Subcutaneous adipose tissue (tissue), 4 donors: ENCODE results near the gene NPIPA8. TPM values are rescaled to one million over a fixed set of nuclear protein-coding genes. Genes with fewer than 3 reads are reported as not detected.
"Not testable (repeated sequence)": the region's sequence is repeated elsewhere in the genome, so short reads cannot be mapped to it uniquely, and the experiment has no call there.

ENCODE experiments used
- small RNA-seq: library from RNA; depleted of rRNA; stranded (forward); fragments of <200 nt; gene quantifications from one replicate; pipeline ENCODE3, GENCODE V24; 2016
- total RNA-seq, 4 donors: library from RNA; depleted of rRNA; stranded (reverse); fragments of >200 nt; gene quantifications; one replicate each; pipeline ENCODE4 v1.1.0, GENCODE V29; 2016
- TF ChIP-seq, protein P1 (sequence below): fragments of 450-650 bp; IDR thresholded peaks from one replicate; pipeline ENCODE4 v1.5.1; 2016; ENCODE audit warnings: low read depth, mild to moderate bottlenecking, control low read depth, antibody characterized with exemption, moderate library complexity

NPIPA8 gene
- total RNA-seq: 10 to 100 TPM in 2 of 4 donors, not detected in 2; 18.9 to 25.8 TPM

DNA sequence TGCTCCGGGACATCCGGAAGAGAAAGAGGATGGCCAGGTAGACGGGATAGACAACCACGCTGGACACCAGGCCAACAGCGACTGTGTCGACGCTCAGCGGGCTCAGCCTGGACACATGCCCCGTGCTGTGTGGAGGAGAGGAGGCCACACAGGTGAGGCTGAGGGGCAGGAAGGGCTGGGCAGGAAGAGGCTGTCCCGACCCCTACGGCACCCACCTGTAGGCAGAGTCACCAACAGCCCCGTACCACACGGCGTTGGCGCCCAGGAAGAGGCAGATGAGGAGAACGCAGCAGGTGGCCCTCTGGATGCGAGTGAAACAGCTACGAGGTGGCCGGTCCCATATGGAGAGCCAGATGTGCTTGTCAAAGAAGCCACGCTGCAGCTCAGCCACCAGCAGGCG, at the start of gene NPIPA8:
TSS of gene NPIPA8 (minus strand) at position 101 of the 400 bp plus-strand sequence. CDS start 4,074 bp downstream, outside the sequence.
- TF ChIP-seq, protein P1, sequence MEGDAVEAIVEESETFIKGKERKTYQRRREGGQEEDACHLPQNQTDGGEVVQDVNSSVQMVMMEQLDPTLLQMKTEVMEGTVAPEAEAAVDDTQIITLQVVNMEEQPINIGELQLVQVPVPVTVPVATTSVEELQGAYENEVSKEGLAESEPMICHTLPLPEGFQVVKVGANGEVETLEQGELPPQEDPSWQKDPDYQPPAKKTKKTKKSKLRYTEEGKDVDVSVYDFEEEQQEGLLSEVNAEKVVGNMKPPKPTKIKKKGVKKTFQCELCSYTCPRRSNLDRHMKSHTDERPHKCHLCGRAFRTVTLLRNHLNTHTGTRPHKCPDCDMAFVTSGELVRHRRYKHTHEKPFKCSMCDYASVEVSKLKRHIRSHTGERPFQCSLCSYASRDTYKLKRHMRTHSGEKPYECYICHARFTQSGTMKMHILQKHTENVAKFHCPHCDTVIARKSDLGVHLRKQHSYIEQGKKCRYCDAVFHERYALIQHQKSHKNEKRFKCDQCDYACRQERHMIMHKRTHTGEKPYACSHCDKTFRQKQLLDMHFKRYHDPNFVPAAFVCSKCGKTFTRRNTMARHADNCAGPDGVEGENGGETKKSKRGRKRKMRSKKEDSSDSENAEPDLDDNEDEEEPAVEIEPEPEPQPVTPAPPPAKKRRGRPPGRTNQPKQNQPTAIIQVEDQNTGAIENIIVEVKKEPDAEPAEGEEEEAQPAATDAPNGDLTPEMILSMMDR: not testable (repeated sequence)

Small RNA genes lying within 50 kb of the gene (small RNA-seq; reads per million reads assigned to genes)
- gene AC126755.6 (not detected), gene MIR6511A4 (not detected), gene MIR6770-3 (not detected)

Other genes starting within 250 kb of the NPIPA8 start
- gene NOMO2, start 225.4 kb upstream of the NPIPA8 start, total RNA-seq: 10 to 100 TPM; 52.8 to 69.2 (median 57.5) TPM